IPS DF 4.7 (cell line): ENCODE measurements around the gene HCST.
"Not testable (repeated sequence)": the region's sequence is repeated elsewhere in the genome, so short reads cannot be mapped to it uniquely, and the experiment has no call there.

Experiments
- DNase-seq: peaks from one replicate; pipeline ENCODE4 v3.0.0-alpha.2; 2013; ENCODE audit warnings: low spot score; ENCODE audit errors: extremely low read depth

Gene HCST, protein sequence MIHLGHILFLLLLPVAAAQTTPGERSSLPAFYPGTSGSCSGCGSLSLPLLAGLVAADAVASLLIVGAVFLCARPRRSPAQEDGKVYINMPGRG

DNA sequence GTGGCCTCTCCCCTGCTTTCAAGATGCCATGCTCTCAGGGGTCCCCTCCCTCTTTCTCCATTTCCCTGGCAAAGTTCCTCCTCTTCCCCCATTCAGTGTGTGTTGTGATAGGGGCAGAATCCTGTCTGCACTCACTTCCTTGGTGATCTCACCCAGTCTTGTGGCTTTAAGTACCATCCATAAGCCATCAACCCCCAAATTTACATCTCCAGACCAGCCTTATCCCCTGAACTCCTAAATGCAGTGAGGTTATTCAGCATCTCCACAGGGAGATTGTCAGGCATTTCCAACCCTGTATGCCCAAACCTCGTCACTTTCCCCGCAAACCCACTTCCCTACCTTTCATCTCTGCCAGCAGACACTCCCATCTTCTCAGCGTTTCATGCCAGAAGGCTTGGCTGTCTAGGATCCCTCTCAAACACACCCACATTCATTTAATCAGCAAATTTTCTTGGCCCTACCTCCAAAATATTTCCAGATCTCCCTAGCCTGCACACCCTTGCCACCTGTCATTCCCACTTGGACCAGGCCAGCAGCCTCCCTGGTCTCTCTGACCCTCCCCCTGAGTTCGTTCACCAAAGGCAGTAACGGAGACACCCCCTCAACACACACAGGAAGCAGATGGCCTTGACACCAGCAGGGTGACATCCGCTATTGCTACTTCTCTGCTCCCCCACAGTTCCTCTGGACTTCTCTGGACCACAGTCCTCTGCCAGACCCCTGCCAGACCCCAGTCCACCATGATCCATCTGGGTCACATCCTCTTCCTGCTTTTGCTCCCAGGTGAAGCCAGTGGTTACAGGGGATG is at the start of gene HCST:
Gene HCST, plus strand, starts transcription at position 676 of the 808 bp plus-strand sequence. Its CDS starts 65 bp downstream, at position 741.
- DNase-seq, result no peak

DNA sequence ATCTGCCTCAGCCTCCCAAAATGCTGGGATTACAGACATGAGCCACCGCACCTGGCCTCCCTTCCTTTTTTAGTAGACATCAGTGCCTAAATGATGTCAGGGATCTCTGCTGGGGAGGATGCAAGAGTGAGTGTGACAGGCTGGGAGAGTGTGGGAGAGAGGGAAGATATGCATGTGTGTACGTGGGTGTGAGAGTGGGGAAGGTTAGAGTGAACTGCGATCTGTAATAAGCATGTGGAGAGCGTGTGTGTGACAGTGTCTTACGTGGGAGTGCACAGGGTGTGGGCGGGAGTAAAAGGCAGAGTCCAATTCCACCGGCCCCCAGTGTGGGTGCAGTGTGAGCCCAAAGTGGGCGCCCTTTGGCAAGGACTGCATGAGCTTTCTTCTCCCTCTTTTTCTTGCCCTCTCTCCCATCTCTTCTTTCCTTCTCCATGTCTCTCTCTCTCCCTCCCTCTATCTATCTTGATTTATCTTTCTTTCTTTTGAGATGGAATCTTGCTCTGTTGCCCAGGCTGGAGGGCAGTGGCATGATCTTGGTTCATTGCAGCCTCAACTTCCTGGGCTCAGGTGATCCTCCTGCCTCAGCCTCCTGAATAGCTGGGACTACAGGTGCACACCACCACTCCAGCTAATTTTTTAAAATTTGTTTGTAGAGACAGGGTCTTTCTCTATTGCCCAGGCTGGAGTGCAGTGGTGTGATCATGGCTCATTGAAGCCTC is 49.1 kb upstream of the HCST start:
- DNase-seq, result no peak

DNA sequence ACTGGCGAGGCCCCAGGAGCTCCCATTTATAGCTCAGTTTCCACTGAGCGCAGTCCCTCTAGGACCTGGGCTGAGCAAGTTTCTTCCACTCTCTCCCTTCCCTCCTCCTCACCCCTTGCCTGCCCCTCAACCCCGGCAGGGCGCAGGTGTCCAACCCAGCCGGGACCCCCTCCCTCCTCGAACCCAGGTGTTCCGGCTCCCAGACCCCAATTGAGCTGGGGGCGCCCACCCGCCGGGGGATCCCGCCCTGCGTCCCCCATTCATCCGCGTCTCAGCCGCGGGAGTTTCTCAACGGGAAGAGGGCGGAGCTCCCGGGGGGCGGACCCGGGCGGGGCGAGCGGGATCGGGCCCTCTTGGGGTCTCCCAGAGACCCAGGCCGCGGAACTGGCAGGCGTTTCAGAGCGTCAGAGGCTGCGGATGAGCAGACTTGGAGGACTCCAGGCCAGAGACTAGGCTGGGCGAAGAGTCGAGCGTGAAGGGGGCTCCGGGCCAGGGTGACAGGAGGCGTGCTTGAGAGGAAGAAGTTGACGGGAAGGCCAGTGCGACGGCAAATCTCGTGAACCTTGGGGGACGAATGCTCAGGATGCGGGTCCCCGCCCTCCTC is 45.7 kb upstream of the HCST start, which contains the start of gene KIRREL2:
Gene KIRREL2, plus strand, starts transcription at position 366 of the 604 bp plus-strand sequence. Its CDS starts 209 bp downstream, at position 575.
- no peak for DNase-seq

DNA sequence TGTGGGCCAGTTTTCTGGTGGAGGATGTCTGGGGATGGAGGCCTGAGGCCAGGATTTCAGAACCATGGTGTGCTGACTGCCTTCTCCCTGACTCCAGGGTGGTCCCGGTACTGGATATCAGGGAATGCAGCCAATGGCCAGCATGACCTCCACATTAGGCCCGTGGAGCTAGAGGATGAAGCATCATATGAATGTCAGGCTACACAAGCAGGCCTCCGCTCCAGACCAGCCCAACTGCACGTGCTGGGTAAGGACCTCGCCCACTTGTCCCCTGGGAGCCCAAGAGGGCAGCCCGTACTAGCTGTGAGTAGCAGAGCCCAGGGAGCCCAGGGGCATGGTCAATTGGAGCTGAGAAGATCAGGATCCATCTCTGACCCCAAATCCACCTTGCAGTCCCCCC is 44.0 kb upstream of the HCST start:
- DNase-seq, result no peak

DNA sequence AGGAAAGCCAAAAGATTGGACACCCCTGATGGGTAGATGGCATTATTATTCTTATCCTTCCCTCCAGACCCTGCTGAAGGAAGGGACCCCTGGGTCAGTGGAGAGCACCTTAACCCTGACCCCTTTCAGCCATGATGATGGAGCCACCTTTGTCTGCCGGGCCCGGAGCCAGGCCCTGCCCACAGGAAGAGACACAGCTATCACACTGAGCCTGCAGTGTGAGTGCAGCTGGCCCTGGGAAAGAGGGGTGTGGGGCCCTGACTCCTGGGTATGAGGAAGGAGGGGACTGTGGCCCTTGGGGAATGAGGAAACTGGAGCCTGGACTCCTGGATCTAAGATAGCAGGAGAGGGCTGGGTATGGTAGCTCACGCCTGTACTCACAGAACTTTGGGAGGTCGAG is 42.9 kb upstream of the HCST start:
- DNase-seq, result no peak

- DNase-seq, result no peak
Measured at GRCh38 chr19:35860436-35860817, 41.9 kb upstream of the HCST start.

DNA sequence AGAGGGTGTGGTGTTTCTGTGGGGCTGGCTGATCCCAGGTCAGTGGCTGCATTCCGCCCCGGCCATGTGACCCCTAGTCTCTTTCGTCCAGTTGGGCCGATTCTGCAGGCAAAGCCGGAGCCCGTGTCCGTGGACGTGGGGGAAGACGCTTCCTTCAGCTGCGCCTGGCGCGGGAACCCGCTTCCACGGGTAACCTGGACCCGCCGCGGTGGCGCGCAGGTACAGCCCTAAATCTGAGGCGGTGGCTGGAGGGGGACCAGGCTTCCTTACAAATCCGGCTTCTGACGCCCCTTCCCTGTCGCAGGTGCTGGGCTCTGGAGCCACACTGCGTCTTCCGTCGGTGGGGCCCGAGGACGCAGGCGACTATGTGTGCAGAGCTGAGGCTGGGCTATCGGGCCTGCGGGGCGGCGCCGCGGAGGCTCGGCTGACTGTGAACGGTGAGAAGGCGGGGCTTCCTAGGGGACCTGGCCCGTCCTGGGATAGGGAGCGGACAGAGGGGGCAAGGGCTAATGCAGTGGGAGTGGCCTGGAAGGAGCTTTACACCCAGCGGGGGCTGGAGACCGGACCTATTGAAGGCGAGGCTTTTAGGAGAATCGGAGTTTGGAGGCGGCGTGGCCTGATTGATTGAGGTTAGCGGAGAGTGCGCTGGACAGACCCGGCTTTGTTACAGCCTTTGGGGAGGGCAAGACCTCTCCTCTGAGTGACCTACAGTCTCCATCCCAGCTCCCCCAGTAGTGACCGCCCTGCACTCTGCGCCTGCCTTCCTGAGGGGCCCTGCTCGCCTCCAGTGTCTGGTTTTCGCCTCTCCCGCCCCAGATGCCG is 41.3 kb upstream of the HCST start:
- DNase-seq, result no peak

DNA sequence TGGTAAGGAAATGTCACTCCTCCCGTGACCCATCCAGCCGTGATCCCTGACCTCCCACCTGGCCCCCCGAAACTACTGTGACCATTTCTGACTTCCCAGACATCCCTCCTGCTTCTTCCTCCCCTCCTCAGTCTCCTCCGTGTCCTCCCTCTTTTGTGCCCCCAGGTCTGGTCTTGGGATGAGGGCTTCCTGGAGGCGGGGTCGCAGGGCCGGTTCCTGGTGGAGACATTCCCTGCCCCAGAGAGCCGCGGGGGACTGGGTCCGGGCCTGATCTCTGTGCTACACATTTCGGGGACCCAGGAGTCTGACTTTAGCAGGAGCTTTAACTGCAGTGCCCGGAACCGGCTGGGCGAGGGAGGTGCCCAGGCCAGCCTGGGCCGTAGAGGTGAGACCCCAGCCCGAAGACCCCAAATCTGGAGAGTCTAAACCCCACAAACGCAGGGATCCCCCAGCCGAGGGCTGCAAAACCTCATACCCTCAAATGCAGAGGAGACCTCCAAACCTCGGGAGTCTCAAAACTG is 40.6 kb upstream of the HCST start:
- DNase-seq, result no peak

DNA sequence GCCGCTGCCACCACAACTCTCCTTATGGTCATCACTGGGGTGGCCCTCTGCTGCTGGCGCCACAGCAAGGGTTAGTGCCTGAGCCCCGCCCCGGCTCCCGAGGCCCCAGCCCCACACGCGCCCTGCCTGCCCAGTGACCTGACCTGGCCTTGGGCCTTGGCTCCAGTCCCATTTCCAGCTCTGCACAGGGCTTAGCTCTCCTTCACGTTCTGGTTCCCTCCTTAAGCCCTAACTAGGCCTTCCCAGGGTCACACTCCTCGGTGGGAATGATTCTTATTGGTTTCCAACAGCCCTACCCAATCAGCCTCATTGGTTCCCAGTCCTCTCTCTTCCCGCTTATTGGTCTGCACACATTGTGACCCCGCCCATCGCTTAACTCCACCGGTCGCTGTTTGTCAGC is 39.8 kb upstream of the HCST start:
- no peak for DNase-seq

GRCh38 chr19:35863018-35863417 is 39.3 kb upstream of the HCST start:
- no peak for DNase-seq

DNA sequence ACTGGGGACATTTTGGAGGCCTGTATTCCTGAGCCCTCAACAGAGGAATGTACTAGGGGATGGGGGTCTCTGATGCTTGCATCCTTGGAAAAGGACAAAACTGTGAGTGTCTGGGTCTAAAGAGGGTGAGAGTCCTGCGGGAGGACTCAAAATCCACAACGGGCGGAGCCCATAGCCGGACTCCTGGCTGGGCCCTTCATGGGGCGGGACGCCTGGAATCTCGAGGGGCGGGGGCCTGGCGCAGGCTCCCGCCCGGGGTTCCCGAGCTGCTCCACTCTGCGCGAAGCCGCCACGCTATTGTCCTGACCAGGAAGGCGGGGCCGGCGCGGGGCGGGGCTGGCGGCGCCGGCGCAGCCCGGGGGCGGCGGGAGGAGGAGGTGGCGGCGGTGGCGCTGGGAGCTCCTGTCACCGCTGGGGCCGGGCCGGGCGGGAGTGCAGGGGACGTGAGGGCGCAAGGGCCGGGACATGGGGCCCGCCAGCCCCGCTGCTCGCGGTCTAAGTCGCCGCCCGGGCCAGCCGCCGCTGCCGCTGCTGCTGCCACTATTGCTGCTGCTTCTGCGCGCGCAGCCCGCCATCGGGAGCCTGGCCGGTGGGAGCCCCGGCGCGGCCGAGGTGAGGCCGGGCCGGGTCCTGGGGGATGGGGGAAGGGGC is 34.0 kb upstream of the HCST start, which contains the start of gene APLP1:
Gene APLP1, plus strand, starts transcription at position 403 of the 651 bp plus-strand sequence. Its CDS starts 63 bp downstream, at position 466.
- no peak for DNase-seq

- DNase-seq, result no peak
Measured at GRCh38 chr19:35868823-35869326, 33.5 kb upstream of the HCST start.

- DNase-seq, result no peak
Measured at GRCh38 chr19:35869327-35870123, 32.8 kb upstream of the HCST start.

GRCh38 chr19:35870124-35870736 is 32.1 kb upstream of the HCST start:
- DNase-seq, result not testable (repeated sequence)

DNA sequence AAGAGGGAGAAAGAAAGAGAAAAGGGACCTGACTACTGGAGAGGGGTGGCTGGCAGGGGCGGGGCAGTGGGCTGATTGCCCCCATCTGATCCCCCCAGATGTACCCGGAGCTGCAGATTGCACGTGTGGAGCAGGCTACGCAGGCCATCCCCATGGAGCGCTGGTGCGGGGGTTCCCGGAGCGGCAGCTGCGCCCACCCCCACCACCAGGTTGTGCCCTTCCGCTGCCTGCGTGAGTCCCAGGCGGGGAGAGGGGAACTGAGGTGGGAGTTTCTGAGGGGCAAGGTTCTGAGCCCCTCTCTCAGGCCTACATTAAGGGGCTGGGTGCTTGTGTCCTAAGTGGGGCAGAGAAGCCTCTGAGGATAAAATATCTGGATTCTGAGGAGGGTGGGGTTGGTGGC is 31.5 kb upstream of the HCST start:
- DNase-seq, result no peak

DNA sequence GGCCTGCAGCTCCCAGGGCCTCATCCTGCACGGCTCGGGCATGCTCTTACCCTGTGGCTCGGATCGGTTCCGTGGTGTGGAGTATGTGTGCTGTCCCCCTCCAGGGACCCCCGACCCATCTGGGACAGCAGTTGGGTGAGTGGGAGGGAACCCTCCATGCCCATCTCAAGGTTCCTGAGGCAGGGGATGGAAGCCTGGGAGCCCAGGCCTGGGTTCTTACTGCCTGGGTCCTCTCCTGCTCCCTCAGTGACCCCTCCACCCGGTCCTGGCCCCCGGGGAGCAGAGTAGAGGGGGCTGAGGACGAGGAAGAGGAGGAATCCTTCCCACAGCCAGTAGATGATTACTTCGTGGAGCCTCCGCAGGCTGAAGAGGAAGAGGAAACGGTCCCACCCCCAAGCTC is 30.7 kb upstream of the HCST start:
- DNase-seq, result no peak

GRCh38 chr19:35872180-35872579 is 30.1 kb upstream of the HCST start:
- DNase-seq, result no peak

DNA sequence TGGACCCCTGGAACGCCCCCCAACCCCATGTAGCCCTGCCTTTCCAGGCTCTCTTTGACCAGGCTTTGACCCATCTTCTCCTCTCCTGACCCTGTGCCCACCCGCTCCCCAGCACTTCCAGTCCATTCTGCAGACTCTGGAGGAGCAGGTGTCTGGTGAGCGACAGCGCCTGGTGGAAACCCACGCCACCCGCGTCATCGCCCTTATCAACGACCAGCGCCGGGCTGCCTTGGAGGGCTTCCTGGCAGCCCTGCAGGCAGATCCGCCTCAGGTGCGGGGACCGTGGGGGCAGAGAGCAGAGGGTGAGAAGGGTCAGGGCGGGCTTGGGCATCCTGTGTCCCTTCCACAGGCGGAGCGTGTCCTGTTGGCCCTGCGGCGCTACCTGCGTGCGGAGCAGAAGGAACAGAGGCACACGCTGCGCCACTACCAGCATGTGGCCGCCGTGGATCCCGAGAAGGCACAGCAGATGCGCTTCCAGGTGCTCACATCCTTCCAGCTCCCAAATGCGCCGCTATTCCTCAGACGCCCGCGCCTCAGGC is 27.9 kb upstream of the HCST start:
- DNase-seq, result no peak

DNA sequence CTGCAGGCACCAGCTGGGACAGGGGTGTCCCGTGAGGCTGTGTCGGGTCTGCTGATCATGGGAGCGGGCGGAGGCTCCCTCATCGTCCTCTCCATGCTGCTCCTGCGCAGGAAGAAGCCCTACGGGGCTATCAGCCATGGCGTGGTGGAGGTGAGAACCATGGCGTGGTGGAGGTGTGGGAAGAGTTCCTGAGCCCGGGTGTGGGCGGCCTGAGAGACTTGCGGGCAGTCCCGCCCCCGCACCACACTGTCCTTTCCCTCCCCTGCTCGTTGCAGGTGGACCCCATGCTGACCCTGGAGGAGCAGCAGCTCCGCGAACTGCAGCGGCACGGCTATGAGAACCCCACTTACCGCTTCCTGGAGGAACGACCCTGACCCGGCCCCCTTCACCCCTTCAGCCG is 23.3 kb upstream of the HCST start:
- DNase-seq, result no peak
